ENCODE data around the gene F2RL1.
"Not testable (repeated sequence)": the region's sequence is repeated elsewhere in the genome, so short reads cannot be mapped to it uniquely, and the experiment has no call there.

Gene F2RL1

GRCh38 chr5:76808141-76808691, 10.6 kb upstream of the F2RL1 start:
- no peak for DNase-seq

DNA sequence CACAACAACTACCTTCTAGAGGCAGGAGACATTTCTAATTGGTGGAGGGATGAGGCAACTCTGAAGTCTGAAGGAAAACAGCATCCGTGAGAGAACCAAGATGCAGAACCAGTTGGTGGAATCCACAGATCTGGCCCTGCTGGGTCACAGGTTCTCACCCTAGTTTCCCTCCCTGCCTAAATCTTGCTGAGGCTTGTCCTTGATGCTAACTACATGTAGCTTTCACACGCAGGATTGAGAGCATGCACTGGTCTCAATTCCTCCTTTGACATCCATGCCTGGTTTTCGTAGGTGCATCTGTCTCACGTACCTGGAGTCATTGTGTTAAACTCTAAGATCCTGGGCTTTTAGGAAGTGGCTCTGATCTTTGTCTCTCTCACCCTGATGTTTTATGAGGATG, 9.7 kb upstream of the F2RL1 start:
- no peak for DNase-seq

GRCh38 chr5:76810236-76810635, 8.6 kb upstream of the F2RL1 start:
- no peak for DNase-seq

- no peak for DNase-seq
Measured at GRCh38 chr5:76811214-76811613, 7.6 kb upstream of the F2RL1 start.

DNA sequence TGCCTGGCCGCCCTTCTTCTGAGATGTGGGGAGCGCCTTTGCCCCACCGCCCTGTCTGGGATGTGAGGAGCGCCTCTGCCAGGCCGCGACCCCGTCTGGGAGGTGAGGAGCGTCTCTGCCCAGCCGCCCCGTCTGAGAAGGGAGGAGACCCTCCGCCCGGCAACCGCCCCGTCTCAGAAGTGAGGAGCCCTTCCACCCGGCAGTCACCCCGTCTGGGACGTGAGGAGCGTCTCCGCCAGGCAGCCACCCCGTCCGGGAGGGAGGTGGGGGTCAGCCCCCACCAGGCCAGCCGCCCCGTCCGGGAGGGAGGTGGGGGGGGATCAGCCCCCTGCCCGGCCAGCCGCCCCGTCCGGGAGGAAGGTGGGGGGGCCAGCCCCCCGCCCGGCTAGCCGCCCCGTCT, 6.6 kb upstream of the F2RL1 start:
- not testable (repeated sequence) for DNase-seq

- no peak for DNase-seq
Measured at GRCh38 chr5:76813982-76814562, 4.8 kb upstream of the F2RL1 start.

DNA sequence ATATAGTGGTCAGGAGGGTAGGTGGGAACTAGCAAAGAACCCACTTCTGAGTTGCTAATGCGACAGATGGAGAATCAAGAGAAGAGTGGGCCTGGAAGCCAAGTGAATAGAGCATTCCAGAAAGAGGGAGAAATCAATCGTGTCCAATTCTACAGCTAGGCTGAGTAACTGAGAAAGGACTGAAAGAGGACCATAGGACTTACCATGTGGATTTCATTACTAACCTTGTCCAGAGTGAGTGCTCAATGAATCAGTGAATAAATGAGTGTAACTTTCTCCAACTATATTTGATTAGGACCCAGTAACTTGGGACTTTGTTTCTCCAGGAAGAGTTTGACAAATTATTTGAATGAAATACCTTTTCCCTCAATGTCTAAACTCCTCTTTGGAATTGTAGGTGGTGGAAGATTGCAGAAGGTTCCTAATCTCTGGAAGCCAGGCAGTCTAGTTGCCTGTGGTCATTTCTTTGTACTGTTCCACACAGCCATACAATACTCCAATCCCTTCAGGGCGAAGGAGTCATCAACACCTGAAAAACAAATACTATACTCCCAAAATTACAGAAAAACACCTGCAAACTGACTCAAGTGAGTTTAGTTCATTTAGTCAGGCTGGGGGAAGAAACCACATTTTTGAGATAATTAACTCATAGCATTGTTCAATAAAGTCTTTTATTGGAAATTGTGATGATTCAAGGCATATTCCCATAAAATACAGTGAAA, 2.6 kb upstream of the F2RL1 start:
- no peak for DNase-seq

GRCh38 chr5:76819851-76820525, 1.2 kb downstream of the F2RL1 start:
- DNase-seq: no peak

DNA sequence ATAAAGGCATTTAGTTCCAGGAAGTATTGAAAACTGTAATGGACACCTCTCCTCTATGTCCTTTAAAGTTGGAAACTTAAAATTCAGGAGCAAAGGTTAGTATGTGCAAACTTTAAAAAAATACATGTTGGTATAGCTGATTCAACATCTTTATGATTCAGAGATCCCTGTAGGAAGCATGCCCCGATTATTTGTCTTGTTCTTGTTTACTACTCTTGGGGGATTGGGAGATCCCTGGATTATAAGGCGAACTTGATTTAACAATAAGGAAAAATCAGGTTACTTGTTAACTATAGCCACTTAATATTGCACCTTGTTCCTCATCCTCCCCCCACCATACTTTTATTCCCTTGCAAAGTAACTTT, 1.7 kb downstream of the F2RL1 start:
- DNase-seq: no peak

GRCh38 chr5:76821136-76821535, 2.3 kb downstream of the F2RL1 start:
- no peak for DNase-seq

GRCh38 chr5:76822105-76822731, 3.4 kb downstream of the F2RL1 start:
- not testable (repeated sequence) for DNase-seq

GRCh38 chr5:76826416-76826815, 7.6 kb downstream of the F2RL1 start:
- not testable (repeated sequence) for DNase-seq

DNA sequence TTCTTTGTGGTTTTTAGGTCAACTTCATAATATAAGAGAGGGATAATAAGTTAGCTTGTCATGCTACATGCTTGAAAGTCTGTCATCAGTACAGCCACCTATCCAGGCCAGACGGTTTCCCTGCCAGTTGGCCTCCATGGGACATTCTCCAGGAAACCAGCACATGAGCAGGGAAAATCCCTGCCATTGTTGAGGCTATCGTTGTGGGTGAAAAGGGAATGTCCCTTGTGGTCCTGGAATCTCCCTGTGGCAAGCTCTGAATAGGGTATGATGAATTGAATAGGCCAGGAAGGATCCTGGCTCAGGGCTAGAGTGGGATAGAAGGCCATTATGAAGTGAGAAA, 12.3 kb downstream of the F2RL1 start:
- no peak for DNase-seq

DNA sequence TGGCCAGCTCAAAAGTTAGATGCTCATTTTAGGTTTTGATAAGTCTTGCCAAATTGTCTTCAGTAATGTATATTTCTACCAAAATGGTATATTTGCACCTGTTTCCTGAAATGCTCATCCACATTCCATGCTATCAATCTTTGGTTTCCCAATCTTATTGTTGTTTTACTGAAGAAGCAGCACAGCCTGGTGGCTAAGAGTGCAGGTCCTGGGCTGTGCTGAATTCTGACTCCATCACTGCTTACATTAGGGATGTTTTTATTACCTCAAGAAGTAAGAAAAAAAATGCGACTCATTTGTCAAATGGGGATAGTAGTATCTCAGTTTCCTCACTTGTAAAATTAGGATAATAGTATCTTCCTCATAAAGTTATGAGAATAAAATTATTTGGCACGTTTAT, 17.4 kb downstream of the F2RL1 start:
- no peak for DNase-seq

DNA sequence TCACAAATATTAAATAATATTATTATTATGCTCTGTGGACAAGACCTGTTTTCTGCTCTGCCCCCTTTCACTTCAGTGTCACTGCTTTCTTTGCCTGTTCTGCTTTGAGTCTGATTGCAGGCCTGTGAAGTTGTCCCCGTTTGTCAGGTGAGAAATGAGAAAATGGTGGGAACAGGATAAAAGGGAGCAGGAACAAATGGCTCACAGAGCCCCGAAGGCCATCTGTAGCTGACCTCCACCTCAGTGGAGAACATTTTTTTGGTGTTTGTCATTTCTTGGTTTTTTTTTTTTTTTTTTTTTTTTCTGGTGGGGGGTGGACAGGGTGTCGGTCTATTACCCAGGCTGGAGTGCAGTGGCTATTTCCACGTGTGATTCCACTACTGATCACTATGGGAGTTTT, 17.8 kb downstream of the F2RL1 start:
- no peak for DNase-seq

DNA sequence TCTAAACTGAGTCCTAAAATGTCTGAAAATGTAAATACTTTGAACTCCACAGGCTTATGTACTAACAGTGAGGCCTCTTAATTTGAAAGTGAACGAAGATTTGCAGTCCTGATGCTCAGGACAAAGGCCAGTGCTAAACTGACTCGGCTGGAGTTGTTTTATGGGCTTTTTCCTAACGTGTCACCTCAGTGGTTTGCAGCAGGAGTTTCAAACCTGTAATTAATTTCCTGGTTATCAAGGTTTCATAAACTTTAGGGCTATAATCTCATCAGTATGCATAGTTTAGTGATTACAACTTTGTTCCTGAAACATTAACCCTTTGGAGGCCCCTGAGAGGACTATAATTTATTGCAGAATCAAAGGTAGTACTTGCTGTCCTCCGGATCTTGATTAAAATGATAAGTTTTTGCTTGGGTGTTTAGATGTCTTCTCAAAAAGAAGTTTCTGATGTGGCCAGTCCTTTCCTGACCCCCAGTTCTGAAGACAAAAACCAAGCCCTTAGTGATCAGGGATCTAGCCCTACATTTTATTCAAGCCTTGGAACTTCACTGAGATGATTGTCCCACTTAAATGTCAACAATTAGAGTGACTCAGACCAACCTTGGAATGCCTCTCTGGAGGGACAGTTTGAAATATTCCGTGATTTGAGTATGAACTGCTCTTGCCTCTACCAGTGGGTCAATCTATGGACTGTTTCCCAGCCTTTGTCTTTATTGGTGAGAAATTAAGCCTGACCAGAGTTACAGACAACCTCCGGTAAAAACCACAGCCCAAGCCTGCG, 19.8 kb downstream of the F2RL1 start:
- DNase-seq: no peak

GRCh38 chr5:76841361-76841760, 22.5 kb downstream of the F2RL1 start:
- no peak for DNase-seq

- no peak for DNase-seq
Measured at GRCh38 chr5:76845890-76846289, 27.1 kb downstream of the F2RL1 start.

- DNase-seq: no peak
Measured at GRCh38 chr5:76849419-76850291, 30.8 kb downstream of the F2RL1 start, which contains the start of gene S100Z. Gene S100Z, plus strand, starts transcription at chr5:76850014. Its CDS starts 25,346 bp downstream, at chr5:76875360.

- DNase-seq: no peak
Measured at GRCh38 chr5:76850543-76851145, 31.8 kb downstream of the F2RL1 start.

GRCh38 chr5:76851728-76852369, 33.0 kb downstream of the F2RL1 start:
- DNase-seq: no peak
